ENCODE data around the gene ASB4.

Gene ASB4

DNA sequence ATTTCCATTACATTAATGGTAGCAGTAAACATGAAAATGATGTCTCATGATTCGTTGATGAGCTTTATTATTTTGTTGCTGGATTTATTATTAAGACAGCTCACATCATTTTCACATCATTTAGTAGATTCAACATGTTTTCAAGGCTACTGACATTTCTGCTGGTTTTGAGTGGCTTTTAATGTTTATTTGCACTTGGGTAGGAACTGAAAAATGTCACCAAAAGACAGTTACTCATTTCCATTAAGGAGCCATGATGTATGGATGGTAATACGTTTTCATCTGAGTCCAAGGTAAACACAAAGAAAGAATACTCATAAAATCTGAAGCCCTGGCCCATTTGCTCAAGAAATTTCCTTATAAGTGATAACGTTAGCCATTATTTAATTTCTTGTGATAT, 95.7 kb downstream of the ASB4 start:
- DNase-seq (ENCODE audit: low read depth in 1 of 2, low spot score in 1 of 2) = no peak
- TF ChIP-seq, protein P1, sequence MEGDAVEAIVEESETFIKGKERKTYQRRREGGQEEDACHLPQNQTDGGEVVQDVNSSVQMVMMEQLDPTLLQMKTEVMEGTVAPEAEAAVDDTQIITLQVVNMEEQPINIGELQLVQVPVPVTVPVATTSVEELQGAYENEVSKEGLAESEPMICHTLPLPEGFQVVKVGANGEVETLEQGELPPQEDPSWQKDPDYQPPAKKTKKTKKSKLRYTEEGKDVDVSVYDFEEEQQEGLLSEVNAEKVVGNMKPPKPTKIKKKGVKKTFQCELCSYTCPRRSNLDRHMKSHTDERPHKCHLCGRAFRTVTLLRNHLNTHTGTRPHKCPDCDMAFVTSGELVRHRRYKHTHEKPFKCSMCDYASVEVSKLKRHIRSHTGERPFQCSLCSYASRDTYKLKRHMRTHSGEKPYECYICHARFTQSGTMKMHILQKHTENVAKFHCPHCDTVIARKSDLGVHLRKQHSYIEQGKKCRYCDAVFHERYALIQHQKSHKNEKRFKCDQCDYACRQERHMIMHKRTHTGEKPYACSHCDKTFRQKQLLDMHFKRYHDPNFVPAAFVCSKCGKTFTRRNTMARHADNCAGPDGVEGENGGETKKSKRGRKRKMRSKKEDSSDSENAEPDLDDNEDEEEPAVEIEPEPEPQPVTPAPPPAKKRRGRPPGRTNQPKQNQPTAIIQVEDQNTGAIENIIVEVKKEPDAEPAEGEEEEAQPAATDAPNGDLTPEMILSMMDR (IDR thresholded peaks at IDR 0.05; ENCODE audit: insufficient read depth, low read length) = no peak
- TF ChIP-seq GABPA (IDR thresholded peaks at IDR 0.05; ENCODE audit: low read depth) (no peak), SPI1 (IDR thresholded peaks at IDR 0.05; ENCODE audit: borderline replicate concordance, low read depth) (no peak), POLR2AphosphoS5 (IDR thresholded peaks at IDR 0.05; ENCODE audit: low read depth) (no peak)
- TF ChIP-seq, protein P2, sequence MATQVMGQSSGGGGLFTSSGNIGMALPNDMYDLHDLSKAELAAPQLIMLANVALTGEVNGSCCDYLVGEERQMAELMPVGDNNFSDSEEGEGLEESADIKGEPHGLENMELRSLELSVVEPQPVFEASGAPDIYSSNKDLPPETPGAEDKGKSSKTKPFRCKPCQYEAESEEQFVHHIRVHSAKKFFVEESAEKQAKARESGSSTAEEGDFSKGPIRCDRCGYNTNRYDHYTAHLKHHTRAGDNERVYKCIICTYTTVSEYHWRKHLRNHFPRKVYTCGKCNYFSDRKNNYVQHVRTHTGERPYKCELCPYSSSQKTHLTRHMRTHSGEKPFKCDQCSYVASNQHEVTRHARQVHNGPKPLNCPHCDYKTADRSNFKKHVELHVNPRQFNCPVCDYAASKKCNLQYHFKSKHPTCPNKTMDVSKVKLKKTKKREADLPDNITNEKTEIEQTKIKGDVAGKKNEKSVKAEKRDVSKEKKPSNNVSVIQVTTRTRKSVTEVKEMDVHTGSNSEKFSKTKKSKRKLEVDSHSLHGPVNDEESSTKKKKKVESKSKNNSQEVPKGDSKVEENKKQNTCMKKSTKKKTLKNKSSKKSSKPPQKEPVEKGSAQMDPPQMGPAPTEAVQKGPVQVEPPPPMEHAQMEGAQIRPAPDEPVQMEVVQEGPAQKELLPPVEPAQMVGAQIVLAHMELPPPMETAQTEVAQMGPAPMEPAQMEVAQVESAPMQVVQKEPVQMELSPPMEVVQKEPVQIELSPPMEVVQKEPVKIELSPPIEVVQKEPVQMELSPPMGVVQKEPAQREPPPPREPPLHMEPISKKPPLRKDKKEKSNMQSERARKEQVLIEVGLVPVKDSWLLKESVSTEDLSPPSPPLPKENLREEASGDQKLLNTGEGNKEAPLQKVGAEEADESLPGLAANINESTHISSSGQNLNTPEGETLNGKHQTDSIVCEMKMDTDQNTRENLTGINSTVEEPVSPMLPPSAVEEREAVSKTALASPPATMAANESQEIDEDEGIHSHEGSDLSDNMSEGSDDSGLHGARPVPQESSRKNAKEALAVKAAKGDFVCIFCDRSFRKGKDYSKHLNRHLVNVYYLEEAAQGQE (IDR thresholded peaks at IDR 0.05; ENCODE audit: insufficient replicate concordance, low read depth) = no peak
- H3K27me3 ChIP-seq (ENCODE audit: insufficient read depth, poor library complexity, severe bottlenecking) = no peaks in the 10 kb centered on the region
- no peak overlapping the region for H3K4me3 ChIP-seq (replicated peaks; ENCODE audit: insufficient read depth, low read length)
- H3K27ac ChIP-seq (replicated peaks) = no peak overlapping the region

DNA sequence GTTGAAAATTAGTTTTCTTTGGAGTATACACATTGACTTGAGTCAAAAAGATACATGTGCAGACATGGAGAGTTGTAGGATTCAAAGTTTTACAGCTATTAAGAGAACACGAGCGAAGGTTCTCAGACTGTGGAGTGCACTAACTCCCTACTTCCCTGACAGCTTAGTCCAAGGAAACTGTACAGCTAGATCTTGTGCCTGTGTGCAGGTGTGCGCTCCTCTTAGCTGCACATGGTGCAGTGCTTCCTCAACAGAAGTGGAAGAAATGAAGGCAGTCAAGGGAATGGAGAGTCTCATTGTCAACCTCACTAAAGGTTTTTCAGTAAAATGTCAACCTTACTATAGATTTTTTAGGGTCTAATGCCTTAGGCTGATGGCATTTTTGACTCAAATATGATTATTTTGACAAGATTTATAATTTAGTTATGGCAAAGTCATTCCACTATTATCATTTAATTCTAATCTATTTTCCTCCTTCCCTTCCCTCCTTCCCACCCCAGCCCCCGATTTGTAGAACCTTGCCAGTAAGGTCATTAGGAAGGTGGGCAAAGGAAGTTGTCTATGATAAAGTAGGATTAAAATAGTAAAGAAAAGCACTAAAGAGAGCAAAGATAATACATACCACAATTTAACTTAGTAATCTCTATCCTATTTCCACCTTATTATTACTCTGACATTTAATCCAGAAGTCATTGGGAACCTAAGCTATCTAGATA, 97.0 kb downstream of the ASB4 start:
- no peak overlapping the region for H3K4me3 ChIP-seq (replicated peaks; ENCODE audit: insufficient read depth, low read length)
- no peak for DNase-seq (ENCODE audit: low read depth in 1 of 2, low spot score in 1 of 2)
- TF ChIP-seq, protein P1 (IDR thresholded peaks at IDR 0.05; ENCODE audit: insufficient read depth, low read length) = no peak
- TF ChIP-seq, protein P2 (IDR thresholded peaks at IDR 0.05; ENCODE audit: insufficient replicate concordance, low read depth) = no peak
- TF ChIP-seq GABPA (IDR thresholded peaks at IDR 0.05; ENCODE audit: low read depth) (no peak), POLR2AphosphoS5 (IDR thresholded peaks at IDR 0.05; ENCODE audit: low read depth) (no peak), SPI1 (IDR thresholded peaks at IDR 0.05; ENCODE audit: borderline replicate concordance, low read depth) (no peak)

DNA sequence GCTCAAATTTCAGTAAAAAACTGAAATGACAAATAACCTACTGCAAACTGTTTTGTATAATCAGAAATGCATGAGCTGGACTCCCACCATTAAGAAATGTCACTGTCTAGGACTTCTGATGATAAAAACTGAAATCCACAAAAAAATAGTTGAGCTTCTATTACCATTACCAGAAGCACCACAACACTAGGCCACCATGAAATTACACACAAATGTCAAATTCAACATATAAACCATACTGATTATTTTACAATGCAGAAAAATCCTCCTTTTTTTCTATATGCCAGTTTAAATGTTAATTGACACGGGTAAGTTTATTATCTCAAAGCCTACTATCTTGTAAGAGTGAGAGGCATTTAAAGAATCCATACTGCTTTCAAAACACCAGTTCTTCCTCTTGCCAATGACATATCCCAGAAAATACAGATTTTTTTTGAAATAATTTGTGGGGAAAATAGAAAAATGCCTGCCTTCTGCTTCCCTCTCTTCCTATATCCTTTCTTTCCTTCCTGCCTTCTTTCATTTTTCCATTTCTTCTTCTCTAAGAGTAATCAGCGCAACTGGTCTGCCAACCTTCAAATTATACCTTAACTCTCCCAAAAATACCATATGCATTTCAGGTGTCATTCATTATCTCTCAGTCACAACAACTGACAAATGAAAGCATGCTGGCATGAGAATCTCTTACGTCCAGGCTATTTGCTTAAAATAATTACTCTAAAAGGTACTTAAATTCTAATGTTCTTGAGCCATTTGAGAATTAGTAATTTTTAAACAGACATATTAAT, 98.3 kb downstream of the ASB4 start:
- DNase-seq (ENCODE audit: low read depth in 1 of 2, low spot score in 1 of 2) = no peak

More for the DNA sequence above, 97.0 kb downstream of the ASB4 start:
- no peaks in the 10 kb centered on the region for H3K27me3 ChIP-seq (ENCODE audit: insufficient read depth, poor library complexity, severe bottlenecking)
- no peak overlapping the region for H3K27ac ChIP-seq (replicated peaks)

More for the DNA sequence above, 98.3 kb downstream of the ASB4 start:
- H3K27me3 ChIP-seq (ENCODE audit: insufficient read depth, poor library complexity, severe bottlenecking) = no peaks in the 10 kb centered on the region
- H3K4me3 ChIP-seq (replicated peaks; ENCODE audit: insufficient read depth, low read length) = no peak overlapping the region
- TF ChIP-seq, protein P1 (IDR thresholded peaks at IDR 0.05; ENCODE audit: insufficient read depth, low read length) = no peak
- TF ChIP-seq SPI1 (IDR thresholded peaks at IDR 0.05; ENCODE audit: borderline replicate concordance, low read depth) (no peak), GABPA (IDR thresholded peaks at IDR 0.05; ENCODE audit: low read depth) (no peak), POLR2AphosphoS5 (IDR thresholded peaks at IDR 0.05; ENCODE audit: low read depth) (no peak)
- TF ChIP-seq, protein P2 (IDR thresholded peaks at IDR 0.05; ENCODE audit: insufficient replicate concordance, low read depth) = no peak
- H3K27ac ChIP-seq (replicated peaks) = no peak overlapping the region

Measured in HL-60 (cell line).